Smooth muscle cell (in vitro differentiated cells): Measurements from ENCODE around the gene HMOX2. TPM values are rescaled to one million over a fixed set of nuclear protein-coding genes. Genes with fewer than 3 reads are reported as not detected.

Experiments
- DNase-seq: peaks from one replicate; lab custom pipeline; 2025; ENCODE audit not compliant: unreplicated experiment; lab: John Stamatoyannopoulos, UW
- H2AFZ ChIP-seq: fragments of 200-600 bp; sonication (generic); 2 replicates; pipeline ENCODE4 v1.6.0; 2016; ENCODE audit warnings: antibody characterized with exemption, low read depth, mild to moderate bottlenecking
- H3F3A ChIP-seq: fragments of 200-600 bp; sonication (generic); 2 replicates; pipeline ENCODE4 v1.6.0; 2017; ENCODE audit warnings: antibody characterized with exemption, low read depth
- H3K27ac ChIP-seq: fragments of 200-600 bp; sonication (generic); 2 replicates; pipeline ENCODE4 v1.5.1; 2016; ENCODE audit warnings: low read depth, mild to moderate bottlenecking
- H3K27me3 ChIP-seq: fragments of 200-600 bp; sonication (generic); 2 replicates; pipeline ENCODE4 v1.6.1; 2016; ENCODE audit warnings: low read depth, mild to moderate bottlenecking
- H3K36me3 ChIP-seq: fragments of 200-600 bp; sonication (generic); 2 replicates; pipeline ENCODE4 v1.5.1; 2016; ENCODE audit warnings: low read depth
- H3K4me1 ChIP-seq: fragments of 200-600 bp; sonication (generic); 2 replicates; pipeline ENCODE4 v1.5.1; 2016; ENCODE audit warnings: low read depth
- H3K4me2 ChIP-seq: fragments of 200-600 bp; sonication (generic); 2 replicates; pipeline ENCODE4 v1.6.0; 2016; ENCODE audit warnings: mild to moderate bottlenecking
- H3K4me3 ChIP-seq: fragments of 200-600 bp; sonication (generic); 2 replicates; pipeline ENCODE4 v1.5.1; 2016; ENCODE audit warnings: mild to moderate bottlenecking
- H3K79me2 ChIP-seq: fragments of 200-600 bp; sonication (generic); 2 replicates; pipeline ENCODE4 v1.6.0; 2016; ENCODE audit warnings: low read depth, mild to moderate bottlenecking
- H3K9ac ChIP-seq: fragments of 200-600 bp; sonication (generic); 2 replicates; pipeline ENCODE4 v1.6.0; 2016; ENCODE audit warnings: low read depth
- H3K9me3 ChIP-seq: fragments of 200-600 bp; sonication (generic); replicated peaks from 2 replicates; pipeline ENCODE4 v1.5.1; 2016; ENCODE audit warnings: low read depth
- H4K20me1 ChIP-seq: fragments of 200-600 bp; sonication (generic); 2 replicates; pipeline ENCODE4 v1.6.0; 2016; ENCODE audit warnings: low read depth
- WGBS: methylation state at CpG from one replicate; pipeline ENCODE4 v1.1.7; 2016; ENCODE audit warnings: low lambda C conversion rate; 5-methylcytosine and 5-hydroxymethylcytosine counted together
- polyA plus RNA-seq: library from polyadenylated mRNA; unstranded; fragments of >200 nt; fragmentation: Nextera tagmentation; extraction: Ambion mirVana; gene quantifications from 2 replicates; pipeline ENCODE4 v1.2.1, GENCODE V29; 2016
- total RNA-seq: library from RNA; depleted of rRNA; stranded (reverse); fragments of >200 nt; gene quantifications from 2 replicates; pipeline ENCODE4 v1.2.3, GENCODE V29; 2014
- TF ChIP-seq, protein P1 (sequence below): fragments of 200-600 bp; sonication (generic); IDR thresholded peaks from 2 replicates; pipeline ENCODE4 v1.5.1; 2017; ENCODE audit warnings: borderline replicate concordance, mild to moderate bottlenecking, antibody characterized with exemption; ENCODE audit not compliant: insufficient read depth, poor library complexity, severe bottlenecking

HMOX2 gene, protein sequence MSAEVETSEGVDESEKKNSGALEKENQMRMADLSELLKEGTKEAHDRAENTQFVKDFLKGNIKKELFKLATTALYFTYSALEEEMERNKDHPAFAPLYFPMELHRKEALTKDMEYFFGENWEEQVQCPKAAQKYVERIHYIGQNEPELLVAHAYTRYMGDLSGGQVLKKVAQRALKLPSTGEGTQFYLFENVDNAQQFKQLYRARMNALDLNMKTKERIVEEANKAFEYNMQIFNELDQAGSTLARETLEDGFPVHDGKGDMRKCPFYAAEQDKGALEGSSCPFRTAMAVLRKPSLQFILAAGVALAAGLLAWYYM
- 26.7 and 35.3 TPM in 2 replicates for total RNA-seq
- polyA plus RNA-seq = 54.2 and 62.6 TPM in 2 replicates

DNA sequence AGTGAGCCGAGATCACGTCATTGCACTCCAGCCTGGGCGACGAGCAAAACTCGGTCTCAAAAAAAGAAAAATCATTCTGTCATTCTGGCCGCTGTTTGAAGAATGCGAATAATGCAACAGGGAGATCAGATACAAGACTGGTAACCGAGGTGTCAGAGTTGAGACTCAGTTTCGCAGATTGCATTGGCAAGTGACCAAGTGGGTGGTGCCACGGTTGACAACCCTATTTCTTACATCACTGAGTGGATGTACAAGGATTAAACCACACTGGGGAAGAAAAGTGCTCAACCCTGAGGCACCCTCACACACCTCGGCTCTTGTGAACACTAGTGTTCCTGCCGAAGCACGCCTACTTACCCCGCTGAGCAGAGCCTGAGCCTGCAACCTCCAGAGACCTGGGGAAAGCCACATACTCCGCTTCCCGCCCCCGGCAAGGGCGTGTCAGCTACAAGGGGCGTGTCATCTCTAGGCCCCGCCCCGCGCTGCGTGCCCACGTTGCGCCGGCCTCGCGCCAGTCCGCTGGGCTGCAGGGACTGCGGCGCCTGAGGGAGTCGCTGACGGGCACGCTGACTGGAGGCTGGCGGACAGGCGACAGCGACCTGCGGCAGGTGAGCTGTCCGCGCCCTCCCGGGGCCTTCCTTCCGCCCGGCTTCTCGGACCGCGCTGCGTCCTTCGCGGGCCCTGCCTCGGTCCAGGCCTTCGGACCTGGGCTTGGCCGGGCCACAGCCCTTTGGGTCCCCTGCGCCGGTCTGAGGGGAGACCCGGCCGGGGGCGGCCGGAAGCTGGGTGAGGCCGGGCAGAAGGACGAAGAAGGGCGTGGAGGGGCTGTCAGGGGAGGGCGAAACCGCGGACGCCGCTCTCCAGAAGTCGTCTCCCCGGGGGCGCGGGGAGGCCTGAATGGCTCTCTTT, at the start of gene HMOX2:
HMOX2 (plus strand) TSS at position 519 of the 909 bp plus-strand sequence. CDS start 29,127 bp downstream, outside the sequence.
- peak within 1 kb of the TSS; percentile 90 for H3K4me2 ChIP-seq
- H2AFZ ChIP-seq = peak within 1 kb of the TSS; percentile 75
- TF ChIP-seq, protein P1, sequence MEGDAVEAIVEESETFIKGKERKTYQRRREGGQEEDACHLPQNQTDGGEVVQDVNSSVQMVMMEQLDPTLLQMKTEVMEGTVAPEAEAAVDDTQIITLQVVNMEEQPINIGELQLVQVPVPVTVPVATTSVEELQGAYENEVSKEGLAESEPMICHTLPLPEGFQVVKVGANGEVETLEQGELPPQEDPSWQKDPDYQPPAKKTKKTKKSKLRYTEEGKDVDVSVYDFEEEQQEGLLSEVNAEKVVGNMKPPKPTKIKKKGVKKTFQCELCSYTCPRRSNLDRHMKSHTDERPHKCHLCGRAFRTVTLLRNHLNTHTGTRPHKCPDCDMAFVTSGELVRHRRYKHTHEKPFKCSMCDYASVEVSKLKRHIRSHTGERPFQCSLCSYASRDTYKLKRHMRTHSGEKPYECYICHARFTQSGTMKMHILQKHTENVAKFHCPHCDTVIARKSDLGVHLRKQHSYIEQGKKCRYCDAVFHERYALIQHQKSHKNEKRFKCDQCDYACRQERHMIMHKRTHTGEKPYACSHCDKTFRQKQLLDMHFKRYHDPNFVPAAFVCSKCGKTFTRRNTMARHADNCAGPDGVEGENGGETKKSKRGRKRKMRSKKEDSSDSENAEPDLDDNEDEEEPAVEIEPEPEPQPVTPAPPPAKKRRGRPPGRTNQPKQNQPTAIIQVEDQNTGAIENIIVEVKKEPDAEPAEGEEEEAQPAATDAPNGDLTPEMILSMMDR = peak; percentile 38
- peaks cover 4% of the 10 kb centered on the region for H3F3A ChIP-seq
- H3K79me2 ChIP-seq = peaks cover 32% of the 10 kb centered on the region
- no peaks in the 10 kb centered on the region for H3K27me3 ChIP-seq
- WGBS = 12% methylated on average over 58 of the region's 70 CpGs
- peak within 1 kb of the TSS; percentile 55 for H3K27ac ChIP-seq
- H3K9me3 ChIP-seq = no peaks in the 10 kb centered on the region
- H3K36me3 ChIP-seq = no peaks in the 10 kb centered on the region
- no peaks in the 10 kb centered on the region for H3K4me1 ChIP-seq
- peak within 1 kb of the TSS; percentile 73 for H3K4me3 ChIP-seq
- DNase-seq = peak; percentile 77
- H3K9ac ChIP-seq = peak within 1 kb of the TSS; percentile 64
- H4K20me1 ChIP-seq = peaks cover 11% of the 10 kb centered on the region

DNA sequence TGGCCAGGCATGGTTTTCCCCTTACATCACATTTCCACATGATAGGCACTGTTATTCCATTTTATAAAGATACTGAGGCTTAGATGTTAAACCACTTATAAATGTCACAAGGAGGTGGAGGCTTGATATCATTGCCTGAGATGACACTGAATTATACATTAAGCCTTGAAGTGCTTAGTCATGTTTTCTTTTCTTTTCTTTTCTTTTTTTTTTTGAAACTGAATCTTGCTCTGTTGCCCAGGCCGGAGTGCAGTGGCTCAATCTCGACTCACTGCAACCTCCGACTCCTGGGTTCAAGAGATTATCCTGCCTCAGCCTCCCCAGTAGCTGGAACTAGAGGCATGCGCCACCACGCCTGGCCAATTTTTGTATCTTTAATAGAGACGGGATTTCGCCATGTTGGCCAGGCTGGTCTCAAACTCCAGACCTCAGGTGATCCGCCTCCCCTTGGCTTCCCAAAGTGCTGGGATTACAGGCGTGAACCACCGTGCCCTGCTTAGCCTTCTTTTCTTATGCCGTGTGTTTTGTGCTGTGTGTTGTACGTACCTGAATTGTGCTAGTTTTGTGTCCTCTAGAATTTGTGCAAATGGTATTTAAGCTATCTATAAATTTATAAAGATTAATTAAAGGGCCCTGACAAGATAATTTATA, 49.4 kb upstream of the HMOX2 start:
- peak overlapping the region; percentile 90 for H3K4me2 ChIP-seq
- H2AFZ ChIP-seq = no peak overlapping the region
- H3K27ac ChIP-seq = peak overlapping the region; percentile 91
- H3K79me2 ChIP-seq = peaks cover 56% of the 10 kb centered on the region
- peak overlapping the region; percentile 91 for H3K9ac ChIP-seq
- WGBS = 94% methylated on average over 12 of the region's 12 CpGs
- H3K27me3 ChIP-seq = no peaks in the 10 kb centered on the region
- H3K4me3 ChIP-seq = peak overlapping the region; percentile 94
- TF ChIP-seq, protein P1 = no peak
- H3F3A ChIP-seq = no peaks in the 10 kb centered on the region
- peaks cover 22% of the 10 kb centered on the region for H4K20me1 ChIP-seq
- DNase-seq = no peak
- peaks cover 13% of the 10 kb centered on the region for H3K4me1 ChIP-seq
- H3K9me3 ChIP-seq = no peaks in the 10 kb centered on the region
- H3K36me3 ChIP-seq = no peaks in the 10 kb centered on the region

DNA sequence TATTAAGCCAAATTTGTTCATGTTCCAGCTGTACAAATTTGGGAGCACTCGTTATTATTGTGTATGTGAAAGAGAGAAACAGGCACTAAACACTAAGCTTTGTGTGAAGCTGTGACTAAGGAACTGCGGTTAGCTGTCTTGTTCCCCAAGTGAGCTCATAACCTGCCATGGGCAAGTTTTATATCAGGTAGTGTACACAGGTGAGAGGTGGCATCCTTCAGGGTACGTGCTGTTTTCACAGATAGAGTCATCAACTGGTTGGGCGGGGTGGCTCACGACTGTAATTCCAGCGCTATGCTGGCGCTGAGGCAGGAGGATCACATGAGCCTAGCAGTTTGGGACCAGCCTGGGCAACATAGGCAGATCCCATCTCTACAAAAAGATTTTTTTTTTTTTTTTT, 47.7 kb upstream of the HMOX2 start:
- TF ChIP-seq, protein P1 = no peak
- Histone ChIP-seq H3K36me3 (no peaks in the 10 kb centered on the region), H3K4me3 (no peak overlapping the region), H3K4me1 (peaks cover 13% of the 10 kb centered on the region), H3F3A (no peaks in the 10 kb centered on the region), H3K4me2 (no peak overlapping the region), H3K79me2 (peaks cover 63% of the 10 kb centered on the region), H3K9me3 (no peaks in the 10 kb centered on the region), H4K20me1 (peaks cover 22% of the 10 kb centered on the region), H2AFZ (no peak overlapping the region), H3K9ac (no peak overlapping the region), H3K27me3 (no peaks in the 10 kb centered on the region), H3K27ac (no peak overlapping the region)
- no peak for DNase-seq
- WGBS = 94% methylated on average over 7 of the region's 7 CpGs
